Fibroblast of upper back skin (primary cell): Measurements from ENCODE around the gene ADGRG3.

ENCODE experiments used
- DNase-seq: peaks from one replicate; pipeline ENCODE4 v3.0.0-alpha.2; 2013

ADGRG3 gene

DNA sequence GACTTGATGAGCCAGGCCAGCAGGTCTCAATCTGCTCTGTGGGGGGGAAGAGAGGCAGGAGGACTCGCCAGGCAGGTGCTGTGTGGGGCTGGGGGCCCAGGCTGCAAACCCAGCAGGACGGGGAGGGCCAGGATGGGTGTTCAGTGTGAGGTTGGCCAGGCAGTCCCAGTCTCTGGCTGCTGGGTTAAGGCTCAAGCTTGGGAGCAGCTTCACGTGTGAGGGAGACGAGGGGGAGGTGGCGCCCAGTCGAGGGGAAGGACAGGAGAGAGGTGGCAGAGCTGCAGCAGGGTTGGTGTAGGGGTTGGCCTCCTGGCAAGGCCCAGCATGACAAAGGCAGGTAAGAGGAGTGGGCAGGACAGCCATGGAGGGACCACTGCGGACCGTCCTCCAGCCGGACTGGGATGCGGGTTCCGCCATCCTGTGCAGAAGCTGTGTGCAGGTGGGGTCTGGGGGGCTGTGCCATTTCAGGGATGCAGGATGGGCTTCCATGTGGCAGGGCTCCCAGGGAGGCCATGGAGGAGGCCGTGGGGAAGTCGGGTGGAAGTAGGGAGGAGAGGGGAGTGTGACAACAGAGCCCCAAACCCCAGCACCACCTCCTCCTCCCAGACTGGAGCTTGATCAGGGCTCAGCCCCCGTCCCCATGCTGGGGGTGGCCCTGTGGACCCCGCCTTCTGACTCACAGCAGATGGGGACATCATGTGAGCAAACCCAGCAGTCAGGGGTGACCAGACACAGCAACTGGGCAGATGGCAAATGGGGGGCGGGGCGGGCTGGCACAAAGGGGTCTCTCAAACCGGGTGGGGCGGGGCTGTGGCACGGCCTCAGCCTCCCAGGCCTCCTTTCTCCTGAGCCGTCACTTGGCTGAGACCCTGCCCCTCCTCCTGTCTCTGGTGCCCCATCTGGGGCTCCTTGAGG is 36.9 kb upstream of the ADGRG3 start:
- DNase-seq: no peak

DNA sequence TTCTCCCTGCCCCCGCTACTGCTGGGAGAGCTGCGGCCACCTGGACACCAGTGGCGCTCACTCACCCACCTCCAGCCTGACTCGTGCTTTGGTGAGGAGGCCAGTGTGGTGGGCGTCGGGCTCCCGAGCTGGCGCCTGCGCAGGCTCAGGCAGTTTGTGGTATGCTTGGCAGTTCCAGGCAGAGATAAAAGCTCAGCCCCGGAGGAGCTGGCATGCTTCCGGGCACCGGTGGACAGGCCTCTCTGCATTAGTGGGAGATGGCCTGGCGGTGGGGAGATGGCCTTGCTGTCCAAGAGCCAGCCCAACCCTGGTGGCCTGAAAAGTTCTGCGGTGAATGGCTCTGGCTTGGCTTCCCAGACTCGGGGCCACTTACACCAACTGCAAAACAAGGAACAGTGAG is 35.5 kb upstream of the ADGRG3 start:
- no peak for DNase-seq

DNA sequence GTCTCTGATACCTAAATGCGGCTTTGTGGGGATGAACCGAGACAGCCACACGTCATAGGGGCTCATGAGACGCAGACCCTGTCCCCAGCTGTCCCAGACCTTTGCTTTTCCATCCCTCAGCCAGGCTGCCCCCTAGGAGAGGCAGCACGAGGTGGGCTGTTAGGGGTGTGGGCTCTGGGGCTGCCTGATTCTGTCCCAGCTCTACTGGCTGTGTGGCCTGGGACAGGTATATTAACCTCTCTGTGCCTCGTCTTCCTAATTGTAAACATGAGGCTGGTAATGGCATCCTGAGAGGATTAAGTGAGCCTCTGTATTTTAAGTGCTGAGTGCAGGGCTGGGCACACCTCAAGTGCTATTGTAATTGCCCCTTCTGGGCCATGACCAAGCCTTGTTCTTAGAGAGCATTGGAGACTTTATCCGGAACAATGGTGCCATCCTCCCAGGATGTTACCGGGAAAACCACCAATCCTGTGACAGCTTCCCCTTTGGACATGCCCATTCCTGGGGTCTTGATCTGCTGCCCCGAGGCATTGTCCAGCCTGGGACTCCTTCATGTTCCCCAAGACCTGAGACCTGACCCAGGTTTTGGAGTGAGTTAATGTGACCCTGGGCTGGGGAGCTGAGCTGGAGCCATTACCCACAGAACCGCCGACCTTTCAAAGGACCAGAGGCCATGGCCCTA is 34.6 kb upstream of the ADGRG3 start:
- no peak for DNase-seq

DNA sequence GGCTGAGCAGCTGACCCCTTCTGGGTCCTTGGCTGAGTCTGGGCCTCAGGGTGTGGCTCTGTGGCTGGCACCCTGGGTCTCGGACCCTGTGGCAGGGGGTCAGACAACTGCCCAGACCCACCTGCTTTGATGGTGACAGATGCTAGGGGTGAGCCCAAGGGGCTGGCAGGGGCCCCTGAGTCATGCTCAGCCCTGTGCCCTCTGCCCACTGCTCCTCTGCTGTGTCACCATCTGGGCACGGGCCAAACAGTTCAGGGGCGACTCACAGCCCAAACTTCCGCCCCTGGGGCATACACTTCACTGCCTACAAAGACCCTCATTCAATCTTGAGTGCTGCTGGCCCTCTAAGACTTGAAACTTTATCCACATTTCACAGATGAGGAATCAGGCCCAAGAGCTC is 33.9 kb upstream of the ADGRG3 start:
- peak; percentile 49 for DNase-seq

DNA sequence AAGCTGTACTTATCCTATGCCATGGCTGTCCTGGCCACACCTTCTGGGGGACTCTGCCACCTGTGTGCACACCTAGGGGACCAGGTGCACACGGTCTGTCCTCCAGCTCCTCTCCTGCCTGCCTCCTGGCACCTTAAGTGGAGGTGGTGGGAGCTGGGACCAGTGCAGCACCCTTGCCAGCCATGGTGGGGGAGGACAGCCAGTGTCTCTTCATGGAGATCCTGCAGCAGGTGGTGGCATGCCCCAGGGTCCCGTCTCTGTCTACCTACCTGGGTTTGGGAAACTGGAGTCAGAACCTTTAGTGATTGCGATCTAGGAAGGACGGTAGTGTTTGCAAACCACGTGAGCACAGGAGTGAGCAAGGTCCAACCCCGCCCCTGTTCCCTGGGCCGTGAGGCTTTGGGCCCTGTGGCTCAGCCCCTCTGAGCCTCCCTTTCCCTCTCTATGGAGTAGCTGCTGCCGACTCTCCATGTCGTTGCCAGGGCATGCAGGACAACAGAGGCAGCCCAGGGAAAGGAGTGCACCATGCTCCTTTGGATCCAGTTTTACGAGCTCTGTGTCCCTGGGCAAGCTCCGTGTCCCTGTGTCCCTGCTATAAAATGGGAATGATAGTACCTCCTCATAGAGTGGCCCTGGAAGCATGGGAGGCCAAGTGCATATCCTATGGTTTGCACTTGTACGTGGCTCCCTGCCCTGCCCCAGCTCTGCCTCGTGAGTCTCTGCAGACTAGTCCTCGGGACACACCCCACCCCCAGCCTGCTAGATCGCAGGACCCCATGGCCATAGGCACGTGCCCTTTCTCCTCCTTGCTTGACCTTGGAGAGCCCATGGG is 32.6 kb upstream of the ADGRG3 start:
- DNase-seq: no peak

DNA sequence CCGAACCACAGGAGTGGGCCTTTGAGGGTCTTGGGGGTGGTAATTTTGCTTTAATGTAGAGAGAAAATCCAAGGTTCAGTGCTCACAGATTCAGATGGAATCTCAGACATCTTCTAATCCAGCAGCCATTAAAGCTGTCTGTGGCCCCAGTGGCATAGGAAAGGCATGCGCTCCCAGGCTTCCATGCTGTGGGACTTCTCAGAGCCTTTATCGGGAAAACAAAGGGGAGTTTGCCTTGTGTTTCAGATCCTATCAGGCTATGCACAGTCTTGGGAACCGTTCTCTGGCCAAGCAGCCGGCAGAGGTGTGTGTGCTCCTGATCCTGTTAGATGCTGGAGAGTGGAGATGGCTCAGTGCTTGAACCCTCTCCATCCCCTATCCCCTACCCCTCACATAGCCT is 31.9 kb upstream of the ADGRG3 start:
- no peak for DNase-seq

DNA sequence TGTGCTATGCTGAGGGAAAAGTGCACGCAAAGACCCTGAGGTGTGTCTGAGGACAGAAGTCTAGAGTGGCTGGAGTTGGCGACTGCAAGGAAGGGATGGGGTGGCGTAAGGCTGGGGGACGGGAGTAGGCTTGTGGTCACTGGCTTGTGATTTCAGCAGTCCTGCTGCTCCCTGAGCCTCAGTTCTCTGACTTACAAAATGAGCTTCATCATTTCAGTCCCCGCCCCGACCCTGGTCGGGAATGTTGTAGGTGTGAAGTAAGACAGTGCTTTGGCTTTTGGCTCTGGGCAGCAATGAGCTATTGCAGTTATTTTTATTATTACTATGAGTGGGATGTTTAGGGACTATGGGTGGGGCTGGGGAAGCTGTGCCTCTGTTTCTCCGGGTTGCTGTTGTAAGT is 31.1 kb upstream of the ADGRG3 start:
- DNase-seq: no peak

DNA sequence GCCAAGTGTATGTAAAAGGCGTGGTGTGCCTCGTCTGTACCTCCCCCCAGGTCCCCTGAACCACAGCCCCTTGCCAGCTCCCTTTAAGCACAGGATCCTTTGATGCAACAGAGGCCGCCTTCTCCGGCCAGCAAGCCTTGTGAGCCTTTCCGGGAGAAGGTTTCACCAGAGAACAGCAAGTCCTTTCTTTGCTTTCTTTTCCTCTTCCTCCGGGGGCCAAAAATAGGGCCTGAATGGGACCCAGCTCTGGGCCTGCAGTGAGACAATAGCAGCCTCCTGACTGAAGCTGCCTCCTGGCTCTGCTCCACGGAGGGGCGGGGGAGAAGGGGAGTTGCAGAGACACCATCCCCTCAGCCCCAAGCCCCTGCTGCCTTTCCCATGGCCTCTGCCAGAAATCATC is 30.7 kb upstream of the ADGRG3 start:
- no peak for DNase-seq

DNA sequence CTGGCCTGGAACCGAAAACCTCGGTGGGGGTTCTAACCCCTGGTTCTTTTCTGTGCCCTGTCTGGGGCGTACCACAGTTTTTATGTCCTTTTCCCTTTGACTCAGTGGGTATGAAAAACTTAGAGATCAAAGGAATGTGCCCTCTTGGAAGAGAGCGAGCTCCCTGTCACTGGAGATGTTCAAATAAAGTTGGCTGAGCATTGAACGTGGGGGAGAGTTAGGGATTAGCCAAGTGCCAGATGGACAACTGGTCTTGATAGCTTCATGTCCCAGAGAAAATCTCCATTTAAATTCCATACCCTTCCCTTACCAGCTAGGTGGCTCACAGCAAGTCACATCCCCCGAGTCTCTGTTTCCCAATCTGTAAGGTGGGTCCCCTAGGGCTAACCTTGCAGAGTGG is 30.1 kb upstream of the ADGRG3 start:
- DNase-seq: no peak

DNA sequence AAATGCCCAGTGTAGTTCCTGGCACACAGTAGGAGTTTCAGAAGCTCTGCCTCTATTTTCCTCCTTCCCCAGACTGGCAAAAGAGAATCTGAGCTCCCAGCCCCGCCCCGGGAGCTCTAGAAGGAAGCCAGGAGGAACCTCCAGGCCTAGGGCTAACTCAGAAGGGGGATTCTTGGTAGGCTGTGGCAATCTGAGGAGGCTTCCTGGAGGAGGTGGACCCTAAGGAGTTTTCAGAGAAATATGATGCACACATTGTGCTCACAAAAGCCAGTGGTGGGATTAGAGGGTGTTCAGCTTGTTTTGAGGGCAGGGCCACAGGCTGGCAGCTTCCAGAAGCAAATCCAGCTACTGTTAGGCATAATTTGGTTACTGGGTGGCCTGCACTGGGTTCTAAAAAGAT is 29.7 kb upstream of the ADGRG3 start:
- no peak for DNase-seq

DNA sequence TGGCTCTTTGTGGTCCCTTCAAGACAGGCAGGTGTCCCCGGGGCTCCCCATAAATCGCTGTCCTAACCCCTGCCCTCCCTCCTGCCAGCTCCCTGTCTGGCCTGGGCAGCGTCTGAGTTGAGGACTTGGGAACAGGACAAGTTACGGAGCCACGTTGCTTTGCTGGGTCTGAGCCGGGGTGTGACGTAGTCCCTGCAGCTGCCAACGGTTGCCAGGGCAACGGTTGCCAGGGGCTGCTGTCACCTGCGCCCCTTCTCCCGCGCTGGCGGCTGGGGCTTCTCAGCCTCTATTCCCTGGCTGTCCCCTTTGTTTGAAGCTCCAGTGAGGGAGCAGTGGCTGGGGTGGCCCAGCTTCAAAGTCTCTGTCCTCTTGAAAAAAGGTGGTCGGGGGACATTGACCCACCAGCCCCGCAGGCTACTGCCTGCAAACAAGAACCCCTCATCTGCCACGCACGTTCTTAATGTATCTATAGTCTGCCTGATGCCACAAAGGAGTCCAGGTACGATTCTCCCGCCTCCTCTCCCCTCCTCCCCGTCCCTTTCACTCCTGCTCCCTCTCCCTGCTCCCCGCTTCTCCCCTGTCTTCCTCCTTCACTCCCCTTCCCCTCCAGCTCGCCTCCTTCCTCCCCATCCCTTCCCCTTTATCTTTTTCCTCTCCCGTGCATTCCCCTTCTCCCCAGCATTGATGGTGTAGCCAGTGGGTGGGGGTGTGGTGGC is 28.8 kb upstream of the ADGRG3 start:
- no peak for DNase-seq

DNA sequence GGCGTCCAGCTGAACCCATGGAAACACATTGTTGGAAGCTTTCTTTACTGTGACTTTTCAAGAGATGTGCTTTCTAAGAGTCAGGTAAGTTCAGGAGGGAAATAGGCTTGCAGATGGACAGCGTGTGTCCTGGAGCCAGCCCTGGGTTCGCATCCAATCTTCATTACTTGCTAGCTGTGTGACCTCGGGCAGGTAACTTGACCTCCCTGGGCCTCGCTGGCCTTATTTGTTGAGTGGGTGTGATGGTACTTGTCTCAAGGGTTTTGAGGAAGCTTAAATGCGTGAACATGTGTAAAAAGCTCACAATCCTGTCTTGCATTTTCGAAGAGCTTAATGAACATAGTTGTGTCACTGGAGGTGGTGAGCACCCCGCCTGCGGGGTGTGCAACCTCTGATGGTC is 27.9 kb upstream of the ADGRG3 start:
- no peak for DNase-seq

DNA sequence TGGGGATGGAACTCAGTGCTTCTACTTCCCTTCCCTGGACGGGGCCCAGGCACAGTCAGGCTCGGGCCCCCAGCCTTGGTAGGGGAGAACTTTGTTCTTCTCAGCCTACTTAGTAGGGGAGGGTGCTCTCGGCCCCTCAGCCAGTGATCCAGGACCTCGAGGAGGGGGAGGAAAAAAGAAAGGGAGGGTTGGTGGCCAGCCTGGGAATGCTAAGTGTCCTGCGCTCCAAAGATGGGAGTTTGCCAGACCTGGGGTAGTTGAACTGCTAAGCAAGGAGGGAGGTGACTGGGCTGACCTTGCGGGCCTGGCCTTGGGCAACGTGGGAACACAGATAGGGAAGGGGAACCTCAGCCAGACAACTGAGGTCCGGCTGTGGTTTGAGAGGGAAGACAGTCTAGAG is 27.5 kb upstream of the ADGRG3 start:
- no peak for DNase-seq

DNA sequence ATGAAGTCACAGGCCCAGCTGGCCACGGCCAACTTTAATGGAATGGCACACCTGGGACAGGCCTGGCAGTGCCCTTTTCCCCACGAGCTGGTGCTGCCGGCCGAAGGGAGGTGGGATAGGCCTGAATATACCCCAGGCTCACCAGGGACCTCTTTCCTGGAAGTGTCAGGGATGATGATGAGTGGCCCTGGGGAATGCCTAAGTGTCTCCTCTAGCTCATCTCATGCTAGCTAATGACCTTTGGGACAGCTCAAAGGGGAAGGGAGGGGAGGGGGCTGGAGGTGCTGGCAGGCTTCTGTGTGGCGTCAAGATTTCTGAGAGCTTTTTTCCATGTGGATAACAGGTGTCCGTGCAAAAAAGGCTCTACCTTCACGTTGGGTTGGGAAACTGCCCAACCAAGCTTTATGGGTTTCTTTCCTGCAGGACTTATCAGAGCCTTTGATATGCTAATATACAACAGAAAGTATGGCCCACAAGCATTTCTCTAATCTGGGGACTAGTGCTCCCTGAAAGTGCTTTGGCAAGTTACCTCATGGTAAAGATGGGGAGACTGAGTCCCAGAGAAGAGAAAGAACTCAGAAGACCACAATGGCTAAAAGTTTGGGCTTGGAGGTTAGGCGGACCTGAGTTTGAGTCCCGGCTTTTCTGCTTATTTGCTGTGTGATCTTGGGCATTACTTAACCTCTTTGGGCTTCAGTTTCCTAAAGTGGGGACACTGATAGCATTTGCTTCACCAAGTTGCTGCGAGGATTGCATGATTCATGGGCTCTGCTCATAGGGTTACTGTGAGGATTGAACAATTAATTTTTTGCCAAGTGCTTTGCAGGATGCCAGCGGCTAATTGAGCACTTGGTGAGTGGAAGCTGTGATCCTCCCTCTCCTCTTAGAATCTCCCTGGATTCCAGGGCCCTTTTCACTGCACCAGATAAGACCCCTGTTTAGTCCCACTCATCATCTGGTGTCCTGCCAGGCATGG is 25.7 kb upstream of the ADGRG3 start:
- no peak for DNase-seq

DNA sequence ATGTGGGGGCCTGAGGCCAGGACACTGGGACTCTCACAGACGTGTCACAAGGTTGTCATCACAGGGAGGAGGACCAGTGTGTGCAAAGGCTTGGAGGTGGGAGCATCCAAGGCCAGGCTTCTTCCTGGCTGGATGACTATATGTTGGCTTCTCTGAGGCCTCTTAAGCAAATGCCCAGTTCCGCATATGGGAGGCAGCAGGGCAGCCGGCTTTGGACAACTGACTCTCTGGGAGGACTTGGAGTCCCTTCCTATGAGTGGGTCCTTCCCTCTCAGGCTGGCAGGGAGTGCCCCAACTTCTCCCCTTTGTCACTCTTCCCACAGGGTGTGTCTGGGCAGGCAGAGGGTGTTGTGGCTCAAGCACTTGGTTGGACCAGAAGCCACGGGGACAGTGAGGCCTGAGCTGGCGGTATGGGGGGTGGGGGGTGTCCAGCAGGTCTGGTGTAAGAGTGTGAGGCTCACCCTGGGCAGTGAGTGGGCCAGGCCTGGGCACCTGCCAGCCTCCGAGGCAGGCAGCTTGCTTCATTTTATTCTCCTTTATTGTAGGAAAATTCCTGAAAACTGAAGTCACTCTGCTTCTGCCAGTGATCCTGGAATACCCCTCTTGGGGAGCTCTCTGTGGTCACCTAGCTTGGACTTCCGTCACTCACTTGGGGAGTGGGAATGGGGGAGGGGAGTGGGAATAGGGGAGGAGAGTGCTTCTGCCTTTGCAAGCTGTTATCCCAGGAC is 24.8 kb upstream of the ADGRG3 start:
- peak; percentile 56 for DNase-seq

DNA sequence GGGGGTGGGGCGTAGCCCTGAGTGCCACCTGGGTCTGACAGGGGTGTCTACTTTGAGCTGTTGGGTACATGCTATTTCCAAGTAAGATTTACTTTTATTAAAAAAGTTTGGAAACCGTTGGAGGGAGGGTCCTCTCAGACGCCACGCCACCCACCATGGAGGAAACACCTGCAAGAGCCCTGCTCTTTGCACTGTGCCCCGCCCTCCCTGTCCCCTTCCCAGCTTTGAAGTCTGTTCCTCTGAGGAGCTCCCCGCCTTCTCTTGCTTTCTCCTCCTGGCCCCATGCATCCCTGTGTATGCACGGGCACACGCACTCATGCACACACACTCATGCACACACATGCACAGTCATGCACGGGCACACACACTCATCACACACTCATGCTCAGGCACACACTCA is 24.2 kb upstream of the ADGRG3 start:
- no peak for DNase-seq

DNA sequence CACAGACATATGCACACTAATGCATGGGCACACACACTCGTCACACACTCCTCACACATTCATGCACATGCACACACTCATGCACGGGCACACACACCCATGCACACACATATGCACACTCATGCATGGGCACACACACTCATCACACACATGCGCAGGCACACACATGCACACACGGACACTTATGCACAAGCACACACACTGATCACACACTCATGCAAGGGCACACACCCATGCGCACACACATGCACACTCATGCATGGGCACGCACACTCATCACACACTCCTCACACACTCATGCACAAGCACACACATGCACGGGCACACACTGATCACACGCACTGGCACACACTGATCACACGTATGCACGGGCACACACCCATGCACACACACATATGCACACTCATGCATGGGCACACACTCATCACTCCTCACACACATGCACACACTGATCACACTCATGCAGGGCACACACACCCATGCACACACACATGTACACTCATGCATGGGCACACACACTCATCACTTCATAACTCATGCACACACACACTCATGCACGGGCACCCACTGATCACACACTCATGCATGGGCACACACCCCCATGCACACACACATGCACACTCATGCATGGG is 23.6 kb upstream of the ADGRG3 start:
- DNase-seq: no peak

DNA sequence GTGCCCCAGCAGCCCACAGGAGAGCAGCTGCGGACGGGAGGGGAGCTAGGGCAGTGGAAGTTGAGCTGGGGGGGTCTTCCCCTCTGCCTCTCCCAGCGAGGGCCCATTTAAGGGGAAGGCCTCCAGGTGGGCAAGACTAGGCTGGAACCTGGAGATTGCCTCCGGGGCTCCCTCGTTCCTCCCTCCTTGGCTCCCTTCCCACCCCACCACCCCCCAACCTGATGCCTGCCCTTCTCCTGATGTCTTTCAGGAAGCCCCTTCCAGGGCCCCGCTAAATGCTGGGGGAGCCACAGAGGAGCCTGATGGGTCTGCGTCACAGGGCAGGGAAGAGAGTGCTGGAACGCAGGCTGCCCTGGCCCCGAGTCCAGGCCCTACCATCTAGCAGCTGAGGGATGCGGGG is 22.9 kb upstream of the ADGRG3 start:
- DNase-seq: no peak

DNA sequence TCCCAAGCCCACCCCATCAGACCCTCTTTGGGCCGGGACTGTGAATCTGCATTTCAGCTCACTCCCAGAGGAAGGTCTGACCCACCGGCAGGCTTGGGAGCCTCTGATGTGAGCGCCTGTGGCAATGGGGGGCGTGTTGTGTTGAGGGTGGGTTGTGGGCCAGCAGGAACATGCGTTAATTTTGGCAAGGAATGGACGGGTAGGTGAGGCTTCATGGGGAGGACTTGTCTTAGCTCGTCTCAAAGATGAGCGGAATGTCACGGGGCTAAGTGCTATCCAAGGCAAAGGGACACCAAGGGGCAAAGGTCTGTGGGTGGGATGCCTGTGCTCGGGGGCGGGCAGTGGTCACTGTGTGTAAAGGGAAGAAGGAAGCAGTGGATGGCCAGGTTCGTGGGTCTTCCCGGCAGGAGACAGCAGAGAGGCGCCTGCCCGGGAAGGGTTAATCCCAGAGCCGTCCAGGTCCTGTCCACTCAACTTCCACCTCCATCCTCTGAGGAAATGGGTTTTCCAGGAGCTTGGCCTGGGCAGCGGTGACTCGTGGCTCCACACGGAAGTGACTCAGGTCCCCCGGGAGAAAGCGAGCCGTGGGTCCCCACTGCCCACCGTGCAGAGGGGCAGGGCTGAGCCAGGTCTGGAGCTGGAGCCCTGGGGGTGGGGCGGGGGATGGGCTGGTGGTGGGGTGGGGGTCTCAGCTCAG is 22.3 kb upstream of the ADGRG3 start:
- DNase-seq: peak; percentile 44
